Myocyte (in vitro differentiated cells): ENCODE measurements around the gene ZMYM2. TPM values are rescaled to one million over a fixed set of nuclear protein-coding genes. Genes with fewer than 3 reads are reported as not detected.
"Not testable (repeated sequence)": the region's sequence is repeated elsewhere in the genome, so short reads cannot be mapped to it uniquely, and the experiment has no call there.

Source experiments
- DNase-seq: peaks from one replicate; pipeline ENCODE4 v3.0.0-alpha.2; 2012; ENCODE audit warnings: low read depth
- total RNA-seq: library from RNA; depleted of rRNA; stranded (reverse); fragments of >200 nt; gene quantifications from 2 replicates; pipeline ENCODE4 v1.2.3, GENCODE V29; 2014

The ZMYM2 gene
- total RNA-seq, 1 donor from 2014 or later, result 98.3 TPM

- no peak for DNase-seq
Measured at GRCh38 chr13:19982447-19983043, 24.0 kb downstream of the ZMYM2 start.

- peak; percentile 53 for DNase-seq
Measured at GRCh38 chr13:19984430-19985218, 26.1 kb downstream of the ZMYM2 start.

- DNase-seq, result no peak
Measured at GRCh38 chr13:19985219-19985556, 26.7 kb downstream of the ZMYM2 start.

- no peak for DNase-seq
Measured at GRCh38 chr13:19991531-19991930, 33.0 kb downstream of the ZMYM2 start.

- DNase-seq, result no peak
Measured at GRCh38 chr13:19993024-19993423, 34.5 kb downstream of the ZMYM2 start.

- DNase-seq, result no peak
Measured at GRCh38 chr13:19998960-19999359, 40.4 kb downstream of the ZMYM2 start.

GRCh38 chr13:20000062-20000552 is 41.6 kb downstream of the ZMYM2 start:
- no peak for DNase-seq

- DNase-seq, result no peak
Measured at GRCh38 chr13:20001366-20002190, 43.1 kb downstream of the ZMYM2 start.

GRCh38 chr13:20002787-20003186 is 44.3 kb downstream of the ZMYM2 start:
- DNase-seq, result no peak

- no peak for DNase-seq
Measured at GRCh38 chr13:20006206-20006605, 47.7 kb downstream of the ZMYM2 start.

GRCh38 chr13:20015763-20016162 is 57.2 kb downstream of the ZMYM2 start:
- no peak for DNase-seq

- DNase-seq, result no peak
Measured at GRCh38 chr13:20016649-20017364, 58.3 kb downstream of the ZMYM2 start.

GRCh38 chr13:20017365-20017711 is 58.8 kb downstream of the ZMYM2 start:
- DNase-seq, result no peak

GRCh38 chr13:20019043-20019442 is 60.5 kb downstream of the ZMYM2 start:
- no peak for DNase-seq

GRCh38 chr13:20024702-20025101 is 66.2 kb downstream of the ZMYM2 start:
- DNase-seq, result no peak

- no peak for DNase-seq
Measured at GRCh38 chr13:20028953-20029352, 70.4 kb downstream of the ZMYM2 start.

- no peak for DNase-seq
Measured at GRCh38 chr13:20033486-20033885, 75.0 kb downstream of the ZMYM2 start.

- no peak for DNase-seq
Measured at GRCh38 chr13:20035130-20035529, 76.6 kb downstream of the ZMYM2 start.

GRCh38 chr13:20037908-20038307 is 79.4 kb downstream of the ZMYM2 start:
- DNase-seq, result no peak

GRCh38 chr13:20042603-20043002 is 84.1 kb downstream of the ZMYM2 start:
- DNase-seq, result not testable (repeated sequence)

- DNase-seq, result peak; percentile 38
Measured at GRCh38 chr13:20043207-20043925, 84.8 kb downstream of the ZMYM2 start.
